Measurements from ENCODE around the gene PRKCE. TPM values are rescaled to one million over a fixed set of nuclear protein-coding genes. Genes with fewer than 3 reads are reported as not detected.

PRKCE gene
- total and polyA plus RNA-seq, 2 of the 8 experiments (the other 6 are each of a cell fraction or from before 2014, with no cell fraction given) = 0.54 to 2.1 TPM

DNA sequence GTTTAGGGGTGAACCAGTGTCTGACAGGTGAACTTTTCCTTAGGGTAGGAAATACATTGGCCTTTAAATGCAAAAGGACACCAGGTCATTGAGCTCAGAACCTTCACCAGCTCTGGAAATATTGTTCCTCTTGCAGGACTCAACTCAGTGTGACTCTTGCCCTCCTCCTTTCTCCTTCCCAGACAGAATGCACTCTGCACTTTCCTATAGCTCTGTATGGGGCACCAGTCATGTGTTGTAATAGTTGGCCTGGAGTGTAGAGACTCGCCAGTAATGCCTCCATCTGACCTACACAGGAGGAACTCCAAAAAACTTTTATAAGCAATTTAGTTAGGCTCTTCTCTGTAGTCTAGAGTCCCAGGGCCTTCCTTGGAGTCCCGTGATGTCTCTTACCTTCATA is 397.2 kb downstream of the PRKCE start (continued):
- TF ChIP-seq, protein P1, sequence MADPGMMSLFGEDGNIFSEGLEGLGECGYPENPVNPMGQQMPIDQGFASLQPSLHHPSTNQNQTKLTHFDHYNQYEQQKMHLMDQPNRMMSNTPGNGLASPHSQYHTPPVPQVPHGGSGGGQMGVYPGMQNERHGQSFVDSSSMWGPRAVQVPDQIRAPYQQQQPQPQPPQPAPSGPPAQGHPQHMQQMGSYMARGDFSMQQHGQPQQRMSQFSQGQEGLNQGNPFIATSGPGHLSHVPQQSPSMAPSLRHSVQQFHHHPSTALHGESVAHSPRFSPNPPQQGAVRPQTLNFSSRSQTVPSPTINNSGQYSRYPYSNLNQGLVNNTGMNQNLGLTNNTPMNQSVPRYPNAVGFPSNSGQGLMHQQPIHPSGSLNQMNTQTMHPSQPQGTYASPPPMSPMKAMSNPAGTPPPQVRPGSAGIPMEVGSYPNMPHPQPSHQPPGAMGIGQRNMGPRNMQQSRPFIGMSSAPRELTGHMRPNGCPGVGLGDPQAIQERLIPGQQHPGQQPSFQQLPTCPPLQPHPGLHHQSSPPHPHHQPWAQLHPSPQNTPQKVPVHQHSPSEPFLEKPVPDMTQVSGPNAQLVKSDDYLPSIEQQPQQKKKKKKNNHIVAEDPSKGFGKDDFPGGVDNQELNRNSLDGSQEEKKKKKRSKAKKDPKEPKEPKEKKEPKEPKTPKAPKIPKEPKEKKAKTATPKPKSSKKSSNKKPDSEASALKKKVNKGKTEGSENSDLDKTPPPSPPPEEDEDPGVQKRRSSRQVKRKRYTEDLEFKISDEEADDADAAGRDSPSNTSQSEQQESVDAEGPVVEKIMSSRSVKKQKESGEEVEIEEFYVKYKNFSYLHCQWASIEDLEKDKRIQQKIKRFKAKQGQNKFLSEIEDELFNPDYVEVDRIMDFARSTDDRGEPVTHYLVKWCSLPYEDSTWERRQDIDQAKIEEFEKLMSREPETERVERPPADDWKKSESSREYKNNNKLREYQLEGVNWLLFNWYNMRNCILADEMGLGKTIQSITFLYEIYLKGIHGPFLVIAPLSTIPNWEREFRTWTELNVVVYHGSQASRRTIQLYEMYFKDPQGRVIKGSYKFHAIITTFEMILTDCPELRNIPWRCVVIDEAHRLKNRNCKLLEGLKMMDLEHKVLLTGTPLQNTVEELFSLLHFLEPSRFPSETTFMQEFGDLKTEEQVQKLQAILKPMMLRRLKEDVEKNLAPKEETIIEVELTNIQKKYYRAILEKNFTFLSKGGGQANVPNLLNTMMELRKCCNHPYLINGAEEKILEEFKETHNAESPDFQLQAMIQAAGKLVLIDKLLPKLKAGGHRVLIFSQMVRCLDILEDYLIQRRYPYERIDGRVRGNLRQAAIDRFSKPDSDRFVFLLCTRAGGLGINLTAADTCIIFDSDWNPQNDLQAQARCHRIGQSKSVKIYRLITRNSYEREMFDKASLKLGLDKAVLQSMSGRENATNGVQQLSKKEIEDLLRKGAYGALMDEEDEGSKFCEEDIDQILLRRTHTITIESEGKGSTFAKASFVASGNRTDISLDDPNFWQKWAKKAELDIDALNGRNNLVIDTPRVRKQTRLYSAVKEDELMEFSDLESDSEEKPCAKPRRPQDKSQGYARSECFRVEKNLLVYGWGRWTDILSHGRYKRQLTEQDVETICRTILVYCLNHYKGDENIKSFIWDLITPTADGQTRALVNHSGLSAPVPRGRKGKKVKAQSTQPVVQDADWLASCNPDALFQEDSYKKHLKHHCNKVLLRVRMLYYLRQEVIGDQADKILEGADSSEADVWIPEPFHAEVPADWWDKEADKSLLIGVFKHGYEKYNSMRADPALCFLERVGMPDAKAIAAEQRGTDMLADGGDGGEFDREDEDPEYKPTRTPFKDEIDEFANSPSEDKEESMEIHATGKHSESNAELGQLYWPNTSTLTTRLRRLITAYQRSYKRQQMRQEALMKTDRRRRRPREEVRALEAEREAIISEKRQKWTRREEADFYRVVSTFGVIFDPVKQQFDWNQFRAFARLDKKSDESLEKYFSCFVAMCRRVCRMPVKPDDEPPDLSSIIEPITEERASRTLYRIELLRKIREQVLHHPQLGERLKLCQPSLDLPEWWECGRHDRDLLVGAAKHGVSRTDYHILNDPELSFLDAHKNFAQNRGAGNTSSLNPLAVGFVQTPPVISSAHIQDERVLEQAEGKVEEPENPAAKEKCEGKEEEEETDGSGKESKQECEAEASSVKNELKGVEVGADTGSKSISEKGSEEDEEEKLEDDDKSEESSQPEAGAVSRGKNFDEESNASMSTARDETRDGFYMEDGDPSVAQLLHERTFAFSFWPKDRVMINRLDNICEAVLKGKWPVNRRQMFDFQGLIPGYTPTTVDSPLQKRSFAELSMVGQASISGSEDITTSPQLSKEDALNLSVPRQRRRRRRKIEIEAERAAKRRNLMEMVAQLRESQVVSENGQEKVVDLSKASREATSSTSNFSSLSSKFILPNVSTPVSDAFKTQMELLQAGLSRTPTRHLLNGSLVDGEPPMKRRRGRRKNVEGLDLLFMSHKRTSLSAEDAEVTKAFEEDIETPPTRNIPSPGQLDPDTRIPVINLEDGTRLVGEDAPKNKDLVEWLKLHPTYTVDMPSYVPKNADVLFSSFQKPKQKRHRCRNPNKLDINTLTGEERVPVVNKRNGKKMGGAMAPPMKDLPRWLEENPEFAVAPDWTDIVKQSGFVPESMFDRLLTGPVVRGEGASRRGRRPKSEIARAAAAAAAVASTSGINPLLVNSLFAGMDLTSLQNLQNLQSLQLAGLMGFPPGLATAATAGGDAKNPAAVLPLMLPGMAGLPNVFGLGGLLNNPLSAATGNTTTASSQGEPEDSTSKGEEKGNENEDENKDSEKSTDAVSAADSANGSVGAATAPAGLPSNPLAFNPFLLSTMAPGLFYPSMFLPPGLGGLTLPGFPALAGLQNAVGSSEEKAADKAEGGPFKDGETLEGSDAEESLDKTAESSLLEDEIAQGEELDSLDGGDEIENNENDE (IDR thresholded peaks at IDR 0.05; ENCODE audit: insufficient replicate concordance, low read length) = no peak
- no peak for TF ChIP-seq HDAC6 (IDR thresholded peaks at IDR 0.05; ENCODE audit: low read depth, low read length)
- no peak for TF ChIP-seq CHD1 (IDR thresholded peaks at IDR 0.05; ENCODE audit: low read depth, low read length)
- no peak for TF ChIP-seq KDM4A (IDR thresholded peaks at IDR 0.05; ENCODE audit: low read depth, low read length, severe bottlenecking)
- no peak for TF ChIP-seq RBBP5 (IDR thresholded peaks at IDR 0.05; ENCODE audit: borderline replicate concordance, low read depth, low read length)
- TF ChIP-seq RAD21 (IDR thresholded peaks at IDR 0.05 in 1 of 2, conservative IDR thresholded peaks at IDR 0.05 in 1 of 2; ENCODE audit: low read depth in 2 of 2, low read length in 2 of 2) = no peak
- TF ChIP-seq KDM1A (IDR thresholded peaks at IDR 0.05; ENCODE audit: borderline replicate concordance, low read length) = no peak
